ENCODE data around the gene NATD1.

The NATD1 gene

GRCh38 chr17:21252796-21253645 is at the start of gene NATD1:
TSS of gene NATD1 (minus strand) at chr17:21253410. CDS start at chr17:21253264, 146 bp downstream.
- H3K27ac Mint-ChIP-seq: peak within 1 kb of the TSS; percentile 26
- H3K4me1 Mint-ChIP-seq (ENCODE audit: low read depth): peaks cover 13% of the 10 kb centered on the region
- peak within 1 kb of the TSS; percentile 75 for H3K4me3 Mint-ChIP-seq
- H3K9me3 Mint-ChIP-seq: no peaks in the 10 kb centered on the region
- peaks cover 20% of the 10 kb centered on the region for H3K27me3 Mint-ChIP-seq (ENCODE audit: low read depth)
- no peaks in the 10 kb centered on the region for H3K36me3 Mint-ChIP-seq (ENCODE audit: low read depth)

- no peaks in the 10 kb centered on the region for H3K4me1 Mint-ChIP-seq (ENCODE audit: low read depth)
- no peak overlapping the region for H3K27ac Mint-ChIP-seq
- peaks cover 12% of the 10 kb centered on the region for H3K9me3 Mint-ChIP-seq
- H3K4me3 Mint-ChIP-seq: no peak overlapping the region
- no peaks in the 10 kb centered on the region for H3K27me3 Mint-ChIP-seq (ENCODE audit: low read depth)
- H3K36me3 Mint-ChIP-seq (ENCODE audit: low read depth): peaks cover 31% of the 10 kb centered on the region
These were observed 48.7 kb upstream of the NATD1 start for GRCh38 chr17:21301593-21302550.

- H3K4me1 Mint-ChIP-seq (ENCODE audit: low read depth): no peaks in the 10 kb centered on the region
- no peaks in the 10 kb centered on the region for H3K27me3 Mint-ChIP-seq (ENCODE audit: low read depth)
- peaks cover 12% of the 10 kb centered on the region for H3K9me3 Mint-ChIP-seq
- no peak overlapping the region for H3K27ac Mint-ChIP-seq
- H3K4me3 Mint-ChIP-seq: no peak overlapping the region
- peaks cover 31% of the 10 kb centered on the region for H3K36me3 Mint-ChIP-seq (ENCODE audit: low read depth)
These were observed 47.7 kb upstream of the NATD1 start for GRCh38 chr17:21300601-21301571.

GRCh38 chr17:21299981-21300600 is 46.9 kb upstream of the NATD1 start:
- Mint-ChIP-seq H3K4me1 (ENCODE audit: low read depth) (peaks cover 1% of the 10 kb centered on the region), H3K36me3 (ENCODE audit: low read depth) (peaks cover 26% of the 10 kb centered on the region)

GRCh38 chr17:21298983-21299519 is 45.8 kb upstream of the NATD1 start:
- Mint-ChIP-seq H3K27me3 (ENCODE audit: low read depth) (no peaks in the 10 kb centered on the region), H3K4me3 (no peak overlapping the region), H3K4me1 (ENCODE audit: low read depth) (peaks cover 5% of the 10 kb centered on the region), H3K9me3 (peaks cover 18% of the 10 kb centered on the region), H3K36me3 (ENCODE audit: low read depth) (peaks cover 30% of the 10 kb centered on the region), H3K27ac (no peak overlapping the region)

More at GRCh38 chr17:21299981-21300600, 46.9 kb upstream of the NATD1 start:
- H3K27ac Mint-ChIP-seq: no peak overlapping the region
- H3K9me3 Mint-ChIP-seq: peaks cover 12% of the 10 kb centered on the region
- no peak overlapping the region for H3K4me3 Mint-ChIP-seq
- no peaks in the 10 kb centered on the region for H3K27me3 Mint-ChIP-seq (ENCODE audit: low read depth)

- no peak overlapping the region for H3K4me3 Mint-ChIP-seq
- H3K4me1 Mint-ChIP-seq (ENCODE audit: low read depth): peaks cover 5% of the 10 kb centered on the region
- peaks cover 18% of the 10 kb centered on the region for H3K9me3 Mint-ChIP-seq
- H3K36me3 Mint-ChIP-seq (ENCODE audit: low read depth): peaks cover 26% of the 10 kb centered on the region
- no peaks in the 10 kb centered on the region for H3K27me3 Mint-ChIP-seq (ENCODE audit: low read depth)
- no peak overlapping the region for H3K27ac Mint-ChIP-seq
These were observed 45.1 kb upstream of the NATD1 start for GRCh38 chr17:21298056-21298982.

- peaks cover 14% of the 10 kb centered on the region for H3K9me3 Mint-ChIP-seq
- H3K36me3 Mint-ChIP-seq (ENCODE audit: low read depth): peaks cover 22% of the 10 kb centered on the region
- no peaks in the 10 kb centered on the region for H3K27me3 Mint-ChIP-seq (ENCODE audit: low read depth)
- no peak overlapping the region for H3K4me3 Mint-ChIP-seq
- peaks cover 5% of the 10 kb centered on the region for H3K4me1 Mint-ChIP-seq (ENCODE audit: low read depth)
- H3K27ac Mint-ChIP-seq: no peak overlapping the region
These were observed 44.4 kb upstream of the NATD1 start for GRCh38 chr17:21297597-21297996.

- H3K27me3 Mint-ChIP-seq (ENCODE audit: low read depth): no peaks in the 10 kb centered on the region
- H3K9me3 Mint-ChIP-seq: peaks cover 14% of the 10 kb centered on the region
- H3K4me3 Mint-ChIP-seq: no peak overlapping the region
- H3K27ac Mint-ChIP-seq: no peak overlapping the region
- H3K4me1 Mint-ChIP-seq (ENCODE audit: low read depth): peaks cover 8% of the 10 kb centered on the region
- H3K36me3 Mint-ChIP-seq (ENCODE audit: low read depth): peaks cover 20% of the 10 kb centered on the region
These were observed 43.9 kb upstream of the NATD1 start for GRCh38 chr17:21297026-21297520.

- H3K4me1 Mint-ChIP-seq (ENCODE audit: low read depth): peaks cover 8% of the 10 kb centered on the region
- H3K9me3 Mint-ChIP-seq: peaks cover 14% of the 10 kb centered on the region
These were observed 43.2 kb upstream of the NATD1 start for GRCh38 chr17:21296097-21297025.

GRCh38 chr17:21295036-21295952 is 42.1 kb upstream of the NATD1 start:
- Mint-ChIP-seq H3K4me3 (no peak overlapping the region), H3K9me3 (peaks cover 14% of the 10 kb centered on the region), H3K27me3 (ENCODE audit: low read depth) (no peaks in the 10 kb centered on the region), H3K4me1 (ENCODE audit: low read depth) (peaks cover 8% of the 10 kb centered on the region), H3K27ac (peak overlapping the region; percentile 41), H3K36me3 (ENCODE audit: low read depth) (peaks cover 18% of the 10 kb centered on the region)

More at GRCh38 chr17:21296097-21297025, 43.2 kb upstream of the NATD1 start:
- no peaks in the 10 kb centered on the region for H3K27me3 Mint-ChIP-seq (ENCODE audit: low read depth)
- H3K27ac Mint-ChIP-seq: no peak overlapping the region
- no peak overlapping the region for H3K4me3 Mint-ChIP-seq
- H3K36me3 Mint-ChIP-seq (ENCODE audit: low read depth): peaks cover 23% of the 10 kb centered on the region

All from T-helper 1 cell treated with Interleukin-12 subunit alpha and Interleukin-12 subunit beta and Interleukin-4 antibody, amounts not matched to agents 30 μg/mL and 1 μg/mL, for 36 hours (primary cell).